PC-3 (cell line): ENCODE data around the gene ITGB4. TPM values are rescaled to one million over a fixed set of nuclear protein-coding genes. Genes with fewer than 3 reads are reported as not detected.
A peak's percentile ranks its signal among the peaks of the same experiment; 100 is the strongest.

ENCODE experiments used
- ATAC-seq: fragments of 200-7000 bp; cut with Tn5 transposase; 2 replicates; pipeline ENCODE4 v1.9.1; 2020; ENCODE audit warnings: mild to moderate bottlenecking, moderate library complexity
- BruUV-seq: library from RNA; stranded (reverse); fragments of 400-500 nt; replicated peaks from 2 replicates; lab custom pipeline; 2021; lab: Mats Ljungman, UMichigan
- CTCF ChIA-PET: fragments of 300-600 bp; sonication (Branson Sonifier 250); formaldehyde crosslinking; loops from one replicate; lab custom pipeline; 2022; ENCODE audit warnings: antibody characterized with exemption; lab: Charles Lee
- POLR2A ChIA-PET: fragments of 300-600 bp; sonication (Branson Sonifier 250); formaldehyde crosslinking; loops from one replicate; lab custom pipeline; 2022; ENCODE audit warnings: antibody characterized with exemption; ENCODE audit not compliant: unreplicated experiment; lab: Charles Lee
- DNase-seq: peaks from one replicate; pipeline ENCODE4 v3.0.0-alpha.2; 2015
- H2AFZ ChIP-seq: fragments of 300-600 bp; sonication (generic); 2 replicates; pipeline ENCODE4 v1.6.0; 2016; ENCODE audit warnings: antibody characterized with exemption, low read length
- H3F3A ChIP-seq: fragments of 300-600 bp; sonication (generic); one replicate; pipeline ENCODE4 v1.6.0; 2017; ENCODE audit warnings: antibody characterized with exemption, low read length, control low read depth, mild to moderate bottlenecking; ENCODE audit not compliant: unreplicated experiment
- H3K27ac ChIP-seq: fragments of 300-600 bp; sonication (generic); 2 replicates; pipeline ENCODE4 v1.5.1; 2016; ENCODE audit warnings: mild to moderate bottlenecking, low read length
- H3K27me3 ChIP-seq: fragments of 300-600 bp; sonication (generic); 2 replicates; pipeline ENCODE4 v1.6.1; 2016; ENCODE audit warnings: low read length, mixed read lengths
- H3K36me3 ChIP-seq: fragments of 300-600 bp; sonication (generic); 2 replicates; pipeline ENCODE4 v1.6.1; 2016; ENCODE audit warnings: low read depth, mixed run types, low read length, mixed read lengths
- H3K4me1 ChIP-seq: fragments of 300-600 bp; sonication (generic); 2 replicates; pipeline ENCODE4 v1.5.1; 2016; ENCODE audit warnings: low read length; ENCODE audit not compliant: insufficient read depth
- H3K4me2 ChIP-seq: fragments of 300-600 bp; sonication (generic); 2 replicates; pipeline ENCODE4 v1.6.0; 2016; ENCODE audit warnings: low read length
- H3K4me3 ChIP-seq: fragments of 300-600 bp; sonication (generic); 2 replicates; pipeline ENCODE4 v1.5.1; 2016; ENCODE audit warnings: mild to moderate bottlenecking, low read length, mixed read lengths
- H3K79me2 ChIP-seq: fragments of 300-600 bp; sonication (generic); 2 replicates; pipeline ENCODE4 v1.6.1; 2017; ENCODE audit warnings: low read length, mixed read lengths
- H3K9ac ChIP-seq: fragments of 300-600 bp; sonication (generic); 2 replicates; pipeline ENCODE4 v1.6.0; 2016; ENCODE audit warnings: mild to moderate bottlenecking, low read length
- H3K9me2 ChIP-seq: fragments of 300-600 bp; sonication (generic); replicated peaks from 2 replicates; pipeline ENCODE4 v1.6.1; 2016; ENCODE audit warnings: mixed run types, low read length, mixed read lengths
- H3K9me3 ChIP-seq: fragments of 300-600 bp; sonication (generic); 2 replicates; pipeline ENCODE4 v1.6.1; 2016; ENCODE audit warnings: low read length, mixed read lengths
- H4K20me1 ChIP-seq: fragments of 300-600 bp; sonication (generic); 2 replicates; pipeline ENCODE4 v1.6.1; 2016; ENCODE audit warnings: low read length, mixed read lengths
- EZH2 ChIP-seq: fragments of 300-600 bp; sonication (generic); IDR thresholded peaks from one replicate; pipeline ENCODE4 v1.6.1; 2017; ENCODE audit warnings: antibody characterized with exemption, mild to moderate bottlenecking, low read length; ENCODE audit not compliant: unreplicated experiment
- EZH2phosphoT487 ChIP-seq: fragments of 300-600 bp; sonication (generic); IDR thresholded peaks from 2 replicates; pipeline ENCODE4 v1.6.1; 2018; ENCODE audit warnings: mild to moderate bottlenecking, antibody characterized with exemption, low read length, borderline replicate concordance
- intact Hi-C: fragments of 100-400 bp; cut with micrococcal nuclease; formaldehyde crosslinking; loops from 2 replicates; pipeline ENCODE4 v1.9.0; 2023
- total RNA-seq: library from RNA; depleted of rRNA; stranded (reverse); fragments of >200 nt; gene quantifications from 2 replicates; pipeline ENCODE4 v1.2.3, GENCODE V29; 2014
- TF ChIP-seq, protein P1 (sequence below): fragments of 300-600 bp; sonication (generic); conservative IDR thresholded peaks from 2 replicates; pipeline ENCODE4 v1.5.1; 2017; ENCODE audit warnings: antibody characterized with exemption, low read depth, mild to moderate bottlenecking, low read length

Gene ITGB4
- total RNA-seq, 1 experiment from 2014 or later: 273 TPM

DNA sequence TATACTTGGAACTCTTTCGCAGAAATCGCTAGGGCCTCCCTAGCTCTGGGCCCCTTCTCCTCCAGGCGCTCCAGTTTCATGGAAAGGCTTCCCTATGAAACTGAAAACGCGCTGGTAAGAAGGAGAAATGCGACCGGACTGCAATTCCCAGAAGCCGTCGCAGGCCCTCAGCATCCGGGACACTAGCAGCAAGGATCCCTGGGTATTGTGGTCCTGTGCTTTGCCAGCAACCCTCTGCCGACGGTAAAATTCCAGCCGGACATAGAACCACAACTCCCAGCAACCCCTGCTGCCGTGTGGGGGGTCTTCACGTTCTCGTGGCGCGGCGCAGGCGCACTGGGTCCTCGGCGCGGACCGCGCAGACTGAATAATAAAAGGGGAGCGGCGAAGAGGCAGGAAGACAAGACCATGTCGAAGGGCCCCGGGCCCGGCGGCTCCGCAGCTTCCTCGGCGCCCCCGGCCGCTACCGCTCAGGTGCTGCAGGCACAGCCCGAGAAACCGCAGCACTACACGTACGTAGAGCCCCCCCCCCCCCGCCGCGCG, 63.3 kb downstream of the ITGB4 start, which contains the start of gene UNK:
UNK (plus strand) TSS at position 334 of the 543 bp plus-strand sequence; CDS start at position 409, 75 bp downstream.
- no TSS peak for BruUV-seq
- Histone ChIP-seq H4K20me1 (no peaks in the 10 kb centered on the region), H3K9me2 (no peaks in the 10 kb centered on the region), H3K79me2 (peaks cover 42% of the 10 kb centered on the region), H3F3A (peaks cover 12% of the 10 kb centered on the region), H3K9me3 (no peaks in the 10 kb centered on the region), H3K4me1 (peaks cover 49% of the 10 kb centered on the region), H3K27ac (peak within 1 kb of the TSS; percentile 93), H3K9ac (peak within 1 kb of the TSS; percentile 93), H3K27me3 (no peaks in the 10 kb centered on the region), H2AFZ (peak within 1 kb of the TSS; percentile 72), H3K4me2 (peak within 1 kb of the TSS; percentile 86), H3K36me3 (no peaks in the 10 kb centered on the region), H3K4me3 (peak within 1 kb of the TSS; percentile 68)
- intact Hi-C loops: loop anchor here (2.0 to 5.0 kb wide), 4 partner anchors 48 to 113 kb away; partner anchors contain the start of genes TRIM47, TRIM65 and WBP2
- POLR2A ChIA-PET: interaction anchor here (0.6 kb wide), 2 partner anchors 71 to 90 kb away, joined by 3 to 8 read pairs; no protein-coding TSS in a partner anchor
- DNase-seq (peak; percentile 99), ATAC-seq (peak; percentile 71)
- CTCF ChIA-PET: interaction anchor here (1.8 kb wide), 1 partner anchor 61 kb away, joined by 10 read pairs; no protein-coding TSS in a partner anchor
- TF ChIP-seq, protein P1, sequence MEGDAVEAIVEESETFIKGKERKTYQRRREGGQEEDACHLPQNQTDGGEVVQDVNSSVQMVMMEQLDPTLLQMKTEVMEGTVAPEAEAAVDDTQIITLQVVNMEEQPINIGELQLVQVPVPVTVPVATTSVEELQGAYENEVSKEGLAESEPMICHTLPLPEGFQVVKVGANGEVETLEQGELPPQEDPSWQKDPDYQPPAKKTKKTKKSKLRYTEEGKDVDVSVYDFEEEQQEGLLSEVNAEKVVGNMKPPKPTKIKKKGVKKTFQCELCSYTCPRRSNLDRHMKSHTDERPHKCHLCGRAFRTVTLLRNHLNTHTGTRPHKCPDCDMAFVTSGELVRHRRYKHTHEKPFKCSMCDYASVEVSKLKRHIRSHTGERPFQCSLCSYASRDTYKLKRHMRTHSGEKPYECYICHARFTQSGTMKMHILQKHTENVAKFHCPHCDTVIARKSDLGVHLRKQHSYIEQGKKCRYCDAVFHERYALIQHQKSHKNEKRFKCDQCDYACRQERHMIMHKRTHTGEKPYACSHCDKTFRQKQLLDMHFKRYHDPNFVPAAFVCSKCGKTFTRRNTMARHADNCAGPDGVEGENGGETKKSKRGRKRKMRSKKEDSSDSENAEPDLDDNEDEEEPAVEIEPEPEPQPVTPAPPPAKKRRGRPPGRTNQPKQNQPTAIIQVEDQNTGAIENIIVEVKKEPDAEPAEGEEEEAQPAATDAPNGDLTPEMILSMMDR: no peak
- TF ChIP-seq EZH2: no peak
- no peak for TF ChIP-seq EZH2phosphoT487

DNA sequence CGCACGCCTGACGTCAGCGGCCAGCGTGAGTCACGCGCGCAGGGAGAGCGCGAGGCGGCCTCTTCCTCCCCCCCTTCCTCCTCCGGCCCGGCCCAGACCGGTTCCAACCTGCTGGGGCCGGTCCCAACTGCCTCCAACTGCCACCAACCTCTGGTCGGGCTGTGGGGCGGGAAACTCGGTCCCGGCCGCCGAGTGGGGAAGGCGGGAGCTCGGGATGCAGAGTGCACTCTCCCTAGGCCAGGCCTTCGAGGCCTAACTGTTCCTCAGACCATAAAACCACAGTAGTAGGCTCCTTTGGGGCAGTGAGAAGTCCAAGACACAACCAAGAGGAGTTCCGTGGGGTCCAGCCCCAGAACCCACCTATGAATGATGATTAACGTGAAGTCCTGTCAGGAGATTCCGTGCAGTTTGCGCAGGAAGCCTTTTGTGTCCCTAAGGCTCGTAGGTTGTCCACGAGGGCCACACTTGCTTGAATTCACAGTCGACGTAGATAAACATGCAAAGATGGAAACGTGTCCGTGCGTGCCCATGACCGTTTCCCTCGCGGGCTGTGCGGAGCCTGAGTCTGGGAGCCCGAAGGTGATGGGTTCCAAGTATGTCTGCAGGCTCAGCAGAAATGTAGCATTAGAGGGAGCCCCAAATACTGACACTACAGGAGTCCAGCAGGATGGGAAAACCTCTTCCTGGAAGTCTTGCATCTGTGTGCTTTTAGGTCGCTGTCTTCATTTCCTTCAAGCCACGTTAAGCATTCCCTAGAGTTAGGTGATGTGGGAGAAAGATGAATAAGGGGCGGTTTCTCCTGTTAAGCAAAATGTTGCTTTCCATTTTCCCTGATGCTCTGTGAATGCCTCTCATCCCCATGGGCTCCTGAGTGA, 64.0 kb downstream of the ITGB4 start:
- Histone ChIP-seq H4K20me1 (no peaks in the 10 kb centered on the region), H3K9ac (peak overlapping the region; percentile 93), H3K4me1 (peaks cover 45% of the 10 kb centered on the region), H3K36me3 (no peaks in the 10 kb centered on the region), H3K4me3 (peak overlapping the region; percentile 68), H3K27me3 (no peaks in the 10 kb centered on the region), H2AFZ (peak overlapping the region; percentile 72), H3K9me2 (no peaks in the 10 kb centered on the region), H3K4me2 (peak overlapping the region; percentile 86), H3K9me3 (no peaks in the 10 kb centered on the region), H3K79me2 (peaks cover 48% of the 10 kb centered on the region), H3F3A (peaks cover 12% of the 10 kb centered on the region), H3K27ac (peak overlapping the region; percentile 93)
- ATAC-seq: peak; percentile 72
- CTCF ChIA-PET: interaction anchor here (0.7 to 1.0 kb wide), 3 partner anchors 10 to 61 kb away, joined by 3 to 6 read pairs (median 3); no protein-coding TSS in a partner anchor
- intact Hi-C loops: loop anchor here (2.0 kb wide), 2 partner anchors 70 to 94 kb away; partner anchors contain the start of genes TRIM47 and WBP2
- no peak for TF ChIP-seq EZH2
- no peak for TF ChIP-seq EZH2phosphoT487
- peak; percentile 96 for DNase-seq
- BruUV-seq: TSS peak; percentile 64
- POLR2A ChIA-PET: interaction anchor here (0.5 to 0.7 kb wide), 3 partner anchors 91 to 113 kb away, joined by 3 to 8 read pairs (median 3); no protein-coding TSS in a partner anchor

DNA sequence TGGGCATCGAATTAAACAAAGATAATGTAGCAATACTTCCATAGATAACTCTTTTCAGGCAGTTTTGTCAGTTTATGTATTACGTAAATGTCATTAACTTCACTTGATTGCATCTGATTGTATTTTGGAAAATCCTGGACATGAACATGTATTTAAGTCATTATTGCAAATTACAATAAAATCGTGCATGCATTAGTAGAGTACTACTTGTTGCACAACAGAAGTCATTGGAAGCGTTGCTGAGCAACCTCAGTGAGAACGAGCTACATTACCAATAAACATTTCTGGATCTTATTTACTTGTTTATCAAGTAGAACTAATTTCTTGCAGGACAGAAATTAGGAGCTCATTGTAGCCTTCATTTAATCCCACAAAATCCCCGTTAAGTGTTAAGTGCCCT, 70.0 kb downstream of the ITGB4 start:
- Histone ChIP-seq H3K27me3 (no peaks in the 10 kb centered on the region), H3F3A (no peaks in the 10 kb centered on the region), H3K4me2 (no peak overlapping the region), H3K9me2 (no peaks in the 10 kb centered on the region), H3K9ac (no peak overlapping the region), H3K4me3 (no peak overlapping the region), H3K27ac (no peak overlapping the region), H3K79me2 (peaks cover 61% of the 10 kb centered on the region), H3K4me1 (peaks cover 18% of the 10 kb centered on the region), H3K9me3 (no peaks in the 10 kb centered on the region), H4K20me1 (no peaks in the 10 kb centered on the region), H3K36me3 (peaks cover 4% of the 10 kb centered on the region; the same call in 1 of the 2 replicates), H2AFZ (no peak overlapping the region)
- BruUV-seq: no TSS peak
- intact Hi-C loops: no loop called here
- TF ChIP-seq EZH2phosphoT487 (no peak), EZH2 (no peak)
- TF ChIP-seq, protein P1: no peak
- ChIA-PET CTCF (no interaction called here), POLR2A (interaction anchor here (0.6 to 0.9 kb wide), 3 partner anchors 9 to 17 kb away, joined by 3 to 5 read pairs (median 4); a partner anchor contains a TSS)
- DNase-seq (no peak), ATAC-seq (no peak)
